Osteoblast (primary cell): Measurements from ENCODE around the gene CHCHD3. TPM values are rescaled to one million over a fixed set of nuclear protein-coding genes. Genes with fewer than 3 reads are reported as not detected.
"Not testable (repeated sequence)": the region's sequence is repeated elsewhere in the genome, so short reads cannot be mapped to it uniquely, and the experiment has no call there.

Experiments used
- DNase-seq: peaks from one replicate; pipeline ENCODE4 v3.0.0; 2011; ENCODE audit warnings: low spot score, mixed read lengths; ENCODE audit not compliant: insufficient read length; ENCODE audit errors: missing footprints
- H2AFZ ChIP-seq: 2 replicates; pipeline ENCODE4 v1.6.0; 2011; ENCODE audit warnings: mild to moderate bottlenecking, low read length
- H3K27ac ChIP-seq: 2 replicates; pipeline ENCODE4 v1.5.1; 2011; ENCODE audit warnings: mild to moderate bottlenecking, low read depth, low read length, moderate library complexity
- H3K27me3 ChIP-seq: 2 replicates; pipeline ENCODE4 v1.6.0; 2012; ENCODE audit warnings: mild to moderate bottlenecking, control low read depth, inconsistent platforms, low read length, moderate library complexity; ENCODE audit not compliant: insufficient read depth
- H3K36me3 ChIP-seq: 2 replicates; pipeline ENCODE4 v1.5.1; 2011; ENCODE audit warnings: mild to moderate bottlenecking, low read length, control low read depth, moderate library complexity; ENCODE audit not compliant: insufficient read depth
- H3K4me1 ChIP-seq: 2 replicates; pipeline ENCODE4 v1.5.1; 2011; ENCODE audit warnings: mild to moderate bottlenecking, low read length, control low read depth, moderate library complexity; ENCODE audit not compliant: insufficient read depth
- H3K4me2 ChIP-seq: 2 replicates; pipeline ENCODE4 v1.6.0; 2011; ENCODE audit warnings: mild to moderate bottlenecking, low read length; ENCODE audit not compliant: insufficient read depth
- H3K4me3 ChIP-seq: fragments of 200-600 bp; sonication (generic); 3 replicates; pipeline ENCODE4 v1.5.1; 2012; ENCODE audit warnings: mild to moderate bottlenecking, low read length, inconsistent platforms; ENCODE audit not compliant: insufficient read depth
- H3K79me2 ChIP-seq: 2 replicates; pipeline ENCODE4 v1.6.0; 2012; ENCODE audit warnings: mild to moderate bottlenecking, low read length, control low read depth, inconsistent platforms; ENCODE audit not compliant: insufficient read depth
- H3K9me3 ChIP-seq: 2 replicates; pipeline ENCODE4 v1.5.1; 2011; ENCODE audit warnings: low read depth, low read length, control low read depth
- H4K20me1 ChIP-seq: 2 replicates; pipeline ENCODE4 v1.6.0; 2012; ENCODE audit warnings: mild to moderate bottlenecking, low read length, control low read depth; ENCODE audit not compliant: insufficient read depth
- CTCF ChIP-seq: IDR thresholded peaks from 2 replicates; pipeline ENCODE4 v1.5.1; 2011; ENCODE audit warnings: mild to moderate bottlenecking, low read depth, low read length, moderate library complexity; ENCODE audit errors: extremely low read depth
- total RNA-seq: library from RNA; depleted of rRNA; stranded (reverse); fragments of >200 nt; gene quantifications from 2 replicates; pipeline ENCODE4 v1.2.3, GENCODE V29; 2012

CHCHD3 gene
- total RNA-seq, 1 donor: 89.8 TPM

- Histone ChIP-seq H3K79me2 (peaks cover 20% of the 10 kb centered on the region), H3K27ac (no peak overlapping the region), H3K9me3 (no peaks in the 10 kb centered on the region), H2AFZ (no peak overlapping the region), H3K4me1 (peaks cover 6% of the 10 kb centered on the region), H3K36me3 (no peaks in the 10 kb centered on the region), H3K4me2 (no peak overlapping the region), H3K27me3 (no peaks in the 10 kb centered on the region), H3K4me3 (no peak overlapping the region), H4K20me1 (peaks cover 3% of the 10 kb centered on the region)
- no peak for DNase-seq
- no peak for TF ChIP-seq CTCF
Observed at GRCh38 chr7:132977234-132977633, 104.7 kb downstream of the CHCHD3 start.

- Histone ChIP-seq H3K36me3 (no peaks in the 10 kb centered on the region), H3K4me2 (no peak overlapping the region), H3K4me3 (no peak overlapping the region), H3K9me3 (no peaks in the 10 kb centered on the region), H4K20me1 (no peaks in the 10 kb centered on the region), H3K27me3 (no peaks in the 10 kb centered on the region), H2AFZ (no peak overlapping the region), H3K79me2 (peaks cover 12% of the 10 kb centered on the region), H3K27ac (no peak overlapping the region), H3K4me1 (peaks cover 6% of the 10 kb centered on the region)
- no peak for DNase-seq
- TF ChIP-seq CTCF: no peak
Observed at GRCh38 chr7:132972745-132973144, 109.1 kb downstream of the CHCHD3 start.

DNA sequence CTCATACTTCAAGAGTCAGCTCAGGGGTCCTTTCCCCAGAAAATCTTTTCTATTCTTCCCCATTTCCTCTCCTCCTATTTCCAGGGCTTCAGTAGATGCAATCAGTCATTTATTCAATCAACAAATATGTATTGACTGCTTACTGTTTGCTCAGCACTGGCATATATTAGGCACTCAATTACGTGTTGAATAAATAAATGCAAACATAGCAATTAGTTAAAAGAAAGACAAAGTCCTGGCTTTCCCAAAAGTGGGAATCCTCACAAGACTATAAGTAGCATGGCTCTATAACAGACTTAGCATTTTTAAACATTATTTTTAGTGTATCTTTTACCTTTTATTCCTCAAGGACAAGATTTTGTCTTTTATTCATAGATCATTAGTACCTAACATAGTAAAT lies 111.6 kb downstream of the CHCHD3 start:
- Histone ChIP-seq H3K27me3 (no peaks in the 10 kb centered on the region), H4K20me1 (no peaks in the 10 kb centered on the region), H3K4me2 (no peak overlapping the region), H3K4me3 (no peak overlapping the region), H3K9me3 (no peaks in the 10 kb centered on the region), H2AFZ (no peak overlapping the region), H3K4me1 (peaks cover 5% of the 10 kb centered on the region), H3K27ac (no peak overlapping the region), H3K79me2 (peaks cover 18% of the 10 kb centered on the region), H3K36me3 (no peaks in the 10 kb centered on the region)
- TF ChIP-seq CTCF: no peak
- DNase-seq: no peak

- Histone ChIP-seq H3K27me3 (no peaks in the 10 kb centered on the region), H3K79me2 (peaks cover 22% of the 10 kb centered on the region), H4K20me1 (no peaks in the 10 kb centered on the region), H3K36me3 (no peaks in the 10 kb centered on the region), H3K4me1 (peaks cover 5% of the 10 kb centered on the region), H2AFZ (no peak overlapping the region), H3K4me2 (no peak overlapping the region), H3K4me3 (no peak overlapping the region), H3K27ac (no peak overlapping the region), H3K9me3 (no peaks in the 10 kb centered on the region)
- DNase-seq: no peak
- TF ChIP-seq CTCF: no peak
Observed at GRCh38 chr7:132969520-132969919, 112.4 kb downstream of the CHCHD3 start.

- peaks cover 22% of the 10 kb centered on the region for H3K79me2 ChIP-seq
- not testable (repeated sequence) for H4K20me1 ChIP-seq, H3K4me3 ChIP-seq, H3K4me2 ChIP-seq, H3K9me3 ChIP-seq, H3K36me3 ChIP-seq, H2AFZ ChIP-seq, DNase-seq, H3K4me1 ChIP-seq, H3K27me3 ChIP-seq, H3K27ac ChIP-seq
Observed at GRCh38 chr7:132967470-132967848, 114.4 kb downstream of the CHCHD3 start.
